Measurements from ENCODE around the gene PRRC1. TPM values are rescaled to one million over a fixed set of nuclear protein-coding genes. Genes with fewer than 3 reads are reported as not detected.

Gene PRRC1
- total RNA-seq, 1 donor from 2014 or later: 43.7 TPM

DNA sequence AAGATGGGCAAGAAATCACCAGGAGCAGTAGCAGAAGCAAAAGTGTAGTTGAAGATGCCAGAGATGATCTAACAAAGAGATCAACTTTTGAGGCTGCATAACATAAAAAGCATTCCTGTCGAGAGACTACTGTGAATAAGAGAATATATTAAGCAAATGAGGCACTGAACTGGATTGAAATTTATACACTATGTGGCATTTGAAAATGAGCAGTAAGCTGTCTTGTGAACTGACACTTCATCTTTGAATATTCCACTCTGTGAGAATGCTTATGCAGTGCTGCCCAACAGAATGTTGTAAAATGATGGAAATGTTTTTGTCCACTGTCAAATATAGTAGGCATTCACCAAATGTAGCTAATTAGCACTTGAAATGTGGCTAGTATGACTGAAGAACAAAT lies 18.9 kb upstream of the PRRC1 start:
- H3K27me3 ChIP-seq (ENCODE audit: control insufficient read depth, insufficient read depth, low read length): no peaks in the 10 kb centered on the region
- H3K36me3 ChIP-seq (ENCODE audit: control insufficient read depth, insufficient read depth, low read length): no peaks in the 10 kb centered on the region
- DNase-seq (ENCODE audit: low read depth): no peak
- no peak for FAIRE-seq
- TF ChIP-seq, protein P1, sequence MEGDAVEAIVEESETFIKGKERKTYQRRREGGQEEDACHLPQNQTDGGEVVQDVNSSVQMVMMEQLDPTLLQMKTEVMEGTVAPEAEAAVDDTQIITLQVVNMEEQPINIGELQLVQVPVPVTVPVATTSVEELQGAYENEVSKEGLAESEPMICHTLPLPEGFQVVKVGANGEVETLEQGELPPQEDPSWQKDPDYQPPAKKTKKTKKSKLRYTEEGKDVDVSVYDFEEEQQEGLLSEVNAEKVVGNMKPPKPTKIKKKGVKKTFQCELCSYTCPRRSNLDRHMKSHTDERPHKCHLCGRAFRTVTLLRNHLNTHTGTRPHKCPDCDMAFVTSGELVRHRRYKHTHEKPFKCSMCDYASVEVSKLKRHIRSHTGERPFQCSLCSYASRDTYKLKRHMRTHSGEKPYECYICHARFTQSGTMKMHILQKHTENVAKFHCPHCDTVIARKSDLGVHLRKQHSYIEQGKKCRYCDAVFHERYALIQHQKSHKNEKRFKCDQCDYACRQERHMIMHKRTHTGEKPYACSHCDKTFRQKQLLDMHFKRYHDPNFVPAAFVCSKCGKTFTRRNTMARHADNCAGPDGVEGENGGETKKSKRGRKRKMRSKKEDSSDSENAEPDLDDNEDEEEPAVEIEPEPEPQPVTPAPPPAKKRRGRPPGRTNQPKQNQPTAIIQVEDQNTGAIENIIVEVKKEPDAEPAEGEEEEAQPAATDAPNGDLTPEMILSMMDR (IDR thresholded peaks at IDR 0.05; ENCODE audit: insufficient read depth, low read length, severe bottlenecking): no peak
- no peak overlapping the region for H3K4me3 ChIP-seq (ENCODE audit: low read depth, low read length)

DNA sequence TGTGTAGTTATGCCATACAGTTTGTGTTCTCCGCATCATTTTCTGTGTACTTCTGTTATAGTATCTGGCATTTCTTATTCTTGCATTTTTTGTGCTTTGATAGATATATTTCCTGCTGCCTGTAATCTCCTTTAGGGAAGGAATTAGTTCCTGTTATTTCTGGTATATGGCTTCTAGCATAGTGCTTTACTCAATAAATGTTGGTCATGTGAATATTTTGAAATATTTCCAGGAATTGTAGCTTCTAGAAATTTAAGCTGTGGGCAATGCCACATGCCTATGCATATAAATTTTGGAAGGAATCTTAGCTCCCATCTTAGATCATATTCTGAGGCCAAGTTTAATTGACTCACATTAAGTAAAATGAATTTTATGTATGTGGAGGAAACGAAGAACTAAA lies 11.5 kb upstream of the PRRC1 start:
- FAIRE-seq (no peak), DNase-seq (ENCODE audit: low read depth) (no peak)
- no peaks in the 10 kb centered on the region for H3K36me3 ChIP-seq (ENCODE audit: control insufficient read depth, insufficient read depth, low read length)
- H3K4me3 ChIP-seq (ENCODE audit: low read depth, low read length): no peak overlapping the region
- H3K27me3 ChIP-seq (ENCODE audit: control insufficient read depth, insufficient read depth, low read length): peaks cover 3% of the 10 kb centered on the region
- TF ChIP-seq, protein P1 (IDR thresholded peaks at IDR 0.05; ENCODE audit: insufficient read depth, low read length, severe bottlenecking): no peak

DNA sequence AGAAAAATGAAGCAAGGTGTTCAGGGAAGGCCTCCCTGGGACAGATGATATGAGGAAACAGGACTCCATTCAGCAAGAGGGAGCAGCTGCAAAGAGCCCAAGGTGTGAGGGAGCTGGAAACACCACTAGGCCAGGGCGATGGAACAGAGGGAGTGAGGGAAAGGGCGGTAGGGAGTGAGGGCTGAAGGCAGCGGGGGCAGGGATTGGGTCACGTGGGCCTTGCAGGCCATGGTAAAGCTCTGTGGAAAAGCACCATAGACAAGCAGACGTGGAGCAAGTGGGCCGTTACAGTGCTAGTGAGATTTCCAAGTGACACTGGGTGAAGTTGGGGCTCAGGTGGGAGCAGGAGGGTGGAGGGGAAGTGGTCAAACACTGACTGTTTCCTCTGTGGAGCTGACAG lies 10.8 kb upstream of the PRRC1 start:
- DNase-seq (ENCODE audit: low read depth) (no peak), FAIRE-seq (peak; percentile 66)
- Histone ChIP-seq H3K36me3 (ENCODE audit: control insufficient read depth, insufficient read depth, low read length) (no peaks in the 10 kb centered on the region), H3K27me3 (ENCODE audit: control insufficient read depth, insufficient read depth, low read length) (peaks cover 3% of the 10 kb centered on the region), H3K4me3 (ENCODE audit: low read depth, low read length) (no peak overlapping the region)
- TF ChIP-seq, protein P1 (IDR thresholded peaks at IDR 0.05; ENCODE audit: insufficient read depth, low read length, severe bottlenecking): no peak

- Histone ChIP-seq H3K27me3 (ENCODE audit: control insufficient read depth, insufficient read depth, low read length) (peaks cover 3% of the 10 kb centered on the region), H3K36me3 (ENCODE audit: control insufficient read depth, insufficient read depth, low read length) (no peaks in the 10 kb centered on the region), H3K4me3 (ENCODE audit: low read depth, low read length) (no peak overlapping the region)
- TF ChIP-seq, protein P1 (IDR thresholded peaks at IDR 0.05; ENCODE audit: insufficient read depth, low read length, severe bottlenecking): no peak
- FAIRE-seq (no peak), DNase-seq (ENCODE audit: low read depth) (no peak)
Measured at GRCh38 chr5:127508644-127509373, 8.6 kb upstream of the PRRC1 start.

GRCh38 chr5:127513408-127513970 lies 4.0 kb upstream of the PRRC1 start:
- TF ChIP-seq, protein P1 (IDR thresholded peaks at IDR 0.05; ENCODE audit: insufficient read depth, low read length, severe bottlenecking): no peak
- DNase-seq (ENCODE audit: low read depth) (no peak), FAIRE-seq (no peak)
- H3K27me3 ChIP-seq (ENCODE audit: control insufficient read depth, insufficient read depth, low read length): peaks cover 3% of the 10 kb centered on the region
- no peaks in the 10 kb centered on the region for H3K36me3 ChIP-seq (ENCODE audit: control insufficient read depth, insufficient read depth, low read length)
- no peak overlapping the region for H3K4me3 ChIP-seq (ENCODE audit: low read depth, low read length)

Measured in bronchial epithelial cell (primary cell).